BLaER1 (cell line): Measurements from ENCODE around the gene NBR1.
"Not testable (repeated sequence)": the region's sequence is repeated elsewhere in the genome, so short reads cannot be mapped to it uniquely, and the experiment has no call there.

Experiments
- H3K27ac ChIP-seq: shearing (Covaris generic); formaldehyde crosslinking; 2 replicates; pipeline ENCODE4 v1.8.1; 2022
- H3K27me3 ChIP-seq: shearing (Covaris generic); formaldehyde crosslinking; 2 replicates; pipeline ENCODE4 v1.8.1; 2022
- H3K36me3 ChIP-seq: shearing (Covaris generic); formaldehyde crosslinking; 2 replicates; pipeline ENCODE4 v1.8.1; 2022
- H3K4me1 ChIP-seq: shearing (Covaris generic); formaldehyde crosslinking; 2 replicates; pipeline ENCODE4 v1.8.1; 2022
- H3K4me2 ChIP-seq: shearing (Covaris generic); formaldehyde crosslinking; 2 replicates; pipeline ENCODE4 v1.8.1; 2022
- H3K4me3 ChIP-seq: shearing (Covaris generic); formaldehyde crosslinking; 2 replicates; pipeline ENCODE4 v1.8.1; 2022
- H3K9ac ChIP-seq: shearing (Covaris generic); formaldehyde crosslinking; 2 replicates; pipeline ENCODE4 v1.8.1; 2022
- H3K9me3 ChIP-seq: shearing (Covaris generic); formaldehyde crosslinking; 2 replicates; pipeline ENCODE4 v1.8.1; 2022
- H4K20me1 ChIP-seq: shearing (Covaris generic); formaldehyde crosslinking; 2 replicates; pipeline ENCODE4 v1.8.1; 2022
- Cebpa-rat ChIP-seq: shearing (Covaris generic); IDR thresholded peaks from 2 replicates; pipeline ENCODE4 v1.8.1; 2022

Gene NBR1, protein sequence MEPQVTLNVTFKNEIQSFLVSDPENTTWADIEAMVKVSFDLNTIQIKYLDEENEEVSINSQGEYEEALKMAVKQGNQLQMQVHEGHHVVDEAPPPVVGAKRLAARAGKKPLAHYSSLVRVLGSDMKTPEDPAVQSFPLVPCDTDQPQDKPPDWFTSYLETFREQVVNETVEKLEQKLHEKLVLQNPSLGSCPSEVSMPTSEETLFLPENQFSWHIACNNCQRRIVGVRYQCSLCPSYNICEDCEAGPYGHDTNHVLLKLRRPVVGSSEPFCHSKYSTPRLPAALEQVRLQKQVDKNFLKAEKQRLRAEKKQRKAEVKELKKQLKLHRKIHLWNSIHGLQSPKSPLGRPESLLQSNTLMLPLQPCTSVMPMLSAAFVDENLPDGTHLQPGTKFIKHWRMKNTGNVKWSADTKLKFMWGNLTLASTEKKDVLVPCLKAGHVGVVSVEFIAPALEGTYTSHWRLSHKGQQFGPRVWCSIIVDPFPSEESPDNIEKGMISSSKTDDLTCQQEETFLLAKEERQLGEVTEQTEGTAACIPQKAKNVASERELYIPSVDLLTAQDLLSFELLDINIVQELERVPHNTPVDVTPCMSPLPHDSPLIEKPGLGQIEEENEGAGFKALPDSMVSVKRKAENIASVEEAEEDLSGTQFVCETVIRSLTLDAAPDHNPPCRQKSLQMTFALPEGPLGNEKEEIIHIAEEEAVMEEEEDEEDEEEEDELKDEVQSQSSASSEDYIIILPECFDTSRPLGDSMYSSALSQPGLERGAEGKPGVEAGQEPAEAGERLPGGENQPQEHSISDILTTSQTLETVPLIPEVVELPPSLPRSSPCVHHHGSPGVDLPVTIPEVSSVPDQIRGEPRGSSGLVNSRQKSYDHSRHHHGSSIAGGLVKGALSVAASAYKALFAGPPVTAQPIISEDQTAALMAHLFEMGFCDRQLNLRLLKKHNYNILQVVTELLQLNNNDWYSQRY

DNA sequence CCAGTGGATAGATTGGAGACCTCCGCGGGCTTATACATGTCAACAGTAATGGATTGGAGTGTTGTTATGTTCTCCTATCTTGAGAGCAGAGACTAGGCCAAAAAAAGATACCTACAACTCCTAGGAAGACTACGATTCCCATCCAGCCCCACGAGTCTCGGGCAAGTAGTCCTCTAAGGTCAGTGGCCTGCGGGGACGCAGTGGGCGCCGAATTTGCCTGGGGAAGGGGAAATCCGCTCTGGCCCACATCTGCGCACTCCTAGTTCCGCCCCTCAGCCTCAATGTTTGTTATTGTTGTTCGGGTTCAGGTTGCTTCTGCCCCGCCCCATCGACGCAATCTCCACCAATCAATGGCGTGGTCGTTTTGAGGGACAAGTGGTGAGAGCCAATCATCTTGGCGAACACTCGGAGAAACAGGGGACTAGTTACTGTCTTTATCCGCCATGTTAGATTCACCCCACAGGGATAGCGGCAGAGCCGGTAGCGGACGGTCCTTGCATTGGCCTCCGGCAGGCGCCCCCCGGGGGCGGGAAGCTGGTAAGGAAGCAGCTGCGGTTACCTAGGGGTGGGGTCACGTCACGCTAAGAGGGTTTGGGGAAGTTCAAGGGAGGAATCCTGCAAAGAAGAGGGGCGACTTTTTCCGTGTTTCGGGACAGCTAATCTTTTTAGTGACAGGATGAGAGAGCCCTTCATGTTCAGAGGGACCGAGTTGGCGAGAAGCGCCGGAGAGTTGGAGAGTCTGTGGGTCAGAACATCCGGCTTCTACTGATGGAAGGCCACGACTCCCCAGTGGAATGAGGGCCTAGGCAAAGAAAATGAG, at the start of gene NBR1:
NBR1 (plus strand) TSS at position 449 of the 820 bp plus-strand sequence. CDS start 4,586 bp downstream, outside the sequence.
- Histone ChIP-seq H4K20me1 (peaks cover 7% of the 10 kb centered on the region; the same call in 1 of the 2 replicates), H3K27ac (peak within 1 kb of the TSS; percentile 93), H3K36me3 (peaks cover 17% of the 10 kb centered on the region), H3K27me3 (no peaks in the 10 kb centered on the region), H3K9me3 (no peaks in the 10 kb centered on the region), H3K4me2 (peak within 1 kb of the TSS; percentile 97), H3K9ac (peak within 1 kb of the TSS; percentile 88), H3K4me1 (peaks cover 30% of the 10 kb centered on the region), H3K4me3 (peak within 1 kb of the TSS; percentile 83)
- no peak for TF ChIP-seq Cebpa-rat

DNA sequence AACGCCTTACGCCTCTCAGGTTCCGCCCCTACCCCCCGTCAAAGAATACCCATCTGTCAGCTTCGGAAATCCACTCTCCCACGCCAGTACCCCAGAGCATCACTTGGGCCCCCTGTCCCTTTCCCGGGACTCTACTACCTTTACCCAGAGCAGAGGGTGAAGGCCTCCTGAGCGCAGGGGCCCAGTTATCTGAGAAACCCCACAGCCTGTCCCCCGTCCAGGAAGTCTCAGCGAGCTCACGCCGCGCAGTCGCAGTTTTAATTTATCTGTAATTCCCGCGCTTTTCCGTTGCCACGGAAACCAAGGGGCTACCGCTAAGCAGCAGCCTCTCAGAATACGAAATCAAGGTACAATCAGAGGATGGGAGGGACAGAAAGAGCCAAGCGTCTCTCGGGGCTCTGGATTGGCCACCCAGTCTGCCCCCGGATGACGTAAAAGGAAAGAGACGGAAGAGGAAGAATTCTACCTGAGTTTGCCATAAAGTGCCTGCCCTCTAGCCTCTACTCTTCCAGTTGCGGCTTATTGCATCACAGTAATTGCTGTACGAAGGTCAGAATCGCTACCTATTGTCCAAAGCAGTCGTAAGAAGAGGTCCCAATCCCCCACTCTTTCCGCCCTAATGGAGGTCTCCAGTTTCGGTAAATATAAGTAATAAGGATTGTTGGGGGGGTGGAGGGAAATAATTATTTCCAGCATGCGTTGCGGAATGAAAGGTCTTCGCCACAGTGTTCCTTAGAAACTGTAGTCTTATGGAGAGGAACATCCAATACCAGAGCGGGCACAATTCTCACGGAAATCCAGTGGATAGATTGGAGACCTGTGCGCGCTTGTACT, 45.7 kb upstream of the NBR1 start, which contains the start of gene BRCA1:
BRCA1 (minus strand) TSS at position 232 of the 834 bp plus-strand sequence. CDS start 1,268 bp downstream, outside the sequence.
- peak within 1 kb of the TSS; percentile 85 for H3K9ac ChIP-seq
- peak within 1 kb of the TSS; percentile 84 for H3K4me3 ChIP-seq
- H3K36me3 ChIP-seq: peaks cover 38% of the 10 kb centered on the region
- H3K4me2 ChIP-seq: peak within 1 kb of the TSS; percentile 88
- H3K9me3 ChIP-seq: peaks cover 7% of the 10 kb centered on the region; the same call in 1 of the 2 replicates
- no peaks in the 10 kb centered on the region for H4K20me1 ChIP-seq
- peaks cover 44% of the 10 kb centered on the region for H3K4me1 ChIP-seq
- peak; percentile 66 for TF ChIP-seq Cebpa-rat
- H3K27me3 ChIP-seq: no peaks in the 10 kb centered on the region
- peak within 1 kb of the TSS; percentile 78 for H3K27ac ChIP-seq

DNA sequence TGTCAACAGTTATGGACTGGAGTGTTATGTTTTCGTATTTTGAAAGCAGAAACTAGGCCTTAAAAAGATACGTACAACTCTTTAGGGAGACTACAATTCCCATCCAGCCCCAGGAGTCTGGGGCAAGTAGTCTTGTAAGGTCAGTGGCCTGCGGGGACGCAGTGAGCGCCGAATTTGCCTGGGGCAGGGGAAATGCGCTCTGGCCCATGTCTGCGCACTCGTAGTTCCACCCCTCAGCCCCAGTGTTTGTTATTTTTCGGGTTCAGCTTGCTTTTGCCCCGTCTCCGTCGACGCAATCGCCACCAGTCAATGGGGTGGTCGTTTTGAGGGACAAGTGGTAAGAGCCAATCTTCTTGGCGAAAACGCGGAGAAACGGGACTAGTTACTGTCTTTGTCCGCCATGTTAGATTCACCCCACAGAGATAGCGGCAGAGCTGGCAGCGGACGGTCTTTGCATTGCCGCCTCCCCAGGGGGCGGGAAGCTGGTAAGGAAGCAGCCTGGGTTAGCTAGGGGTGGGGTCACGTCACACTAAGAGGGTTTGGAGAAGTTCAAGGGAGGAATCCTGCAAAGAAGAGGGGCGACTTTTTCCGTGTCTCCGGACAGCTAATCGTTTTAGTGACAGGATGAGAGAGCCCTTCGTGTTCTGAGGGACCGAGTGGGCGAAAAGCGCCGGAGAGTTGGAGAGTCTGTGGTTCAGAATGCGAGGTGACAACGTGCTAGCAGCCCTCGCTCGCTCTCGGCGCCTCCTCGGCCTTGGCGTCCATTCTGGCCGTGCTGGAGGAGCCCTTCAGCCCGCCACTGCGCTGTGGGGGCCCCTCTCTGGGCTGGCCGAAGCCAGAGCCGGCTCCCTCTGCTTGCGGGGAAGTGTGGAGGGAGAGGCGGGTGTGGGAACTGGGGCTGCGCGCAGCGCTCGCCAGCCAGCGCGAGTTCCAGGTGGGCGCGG, 44.8 kb upstream of the NBR1 start:
- Histone ChIP-seq H3K27ac (peak overlapping the region; percentile 65), H4K20me1 (no peaks in the 10 kb centered on the region), H3K27me3 (no peaks in the 10 kb centered on the region), H3K4me2 (peak overlapping the region; percentile 85), H3K36me3 (peaks cover 30% of the 10 kb centered on the region), H3K9me3 (peaks cover 7% of the 10 kb centered on the region; the same call in 1 of the 2 replicates), H3K9ac (peak overlapping the region; percentile 85), H3K4me1 (peaks cover 44% of the 10 kb centered on the region), H3K4me3 (peak overlapping the region; percentile 84)
- no peak for TF ChIP-seq Cebpa-rat

DNA sequence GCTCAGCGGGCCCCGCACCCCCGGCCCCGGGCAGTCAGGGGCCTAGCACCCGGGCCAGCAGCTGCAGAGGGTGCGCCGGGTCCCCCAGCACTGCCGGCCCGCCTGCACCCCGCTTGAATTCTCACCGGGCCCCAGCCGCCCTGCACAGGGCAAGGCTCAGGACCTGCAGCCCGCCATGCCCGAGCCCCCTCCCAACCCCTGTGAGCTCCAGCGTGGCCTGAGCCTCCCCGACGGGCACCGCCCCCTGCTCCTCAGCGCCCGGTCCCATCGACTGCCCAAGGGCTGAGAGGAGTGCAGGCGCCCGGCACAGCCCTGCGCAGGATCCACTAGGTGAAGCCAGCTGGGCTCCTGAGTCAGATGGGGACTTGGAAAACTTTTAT, 44.1 kb upstream of the NBR1 start:
- no peak for TF ChIP-seq Cebpa-rat
- Histone ChIP-seq H3K4me1 (peaks cover 44% of the 10 kb centered on the region), H3K36me3 (peaks cover 27% of the 10 kb centered on the region), H3K4me3 (no peak overlapping the region), H3K4me2 (peak overlapping the region; percentile 85; the same call in 1 of the 2 replicates), H4K20me1 (no peaks in the 10 kb centered on the region), H3K9ac (no peak overlapping the region), H3K27me3 (no peaks in the 10 kb centered on the region), H3K9me3 (peaks cover 7% of the 10 kb centered on the region; the same call in 1 of the 2 replicates), H3K27ac (no peak overlapping the region)

DNA sequence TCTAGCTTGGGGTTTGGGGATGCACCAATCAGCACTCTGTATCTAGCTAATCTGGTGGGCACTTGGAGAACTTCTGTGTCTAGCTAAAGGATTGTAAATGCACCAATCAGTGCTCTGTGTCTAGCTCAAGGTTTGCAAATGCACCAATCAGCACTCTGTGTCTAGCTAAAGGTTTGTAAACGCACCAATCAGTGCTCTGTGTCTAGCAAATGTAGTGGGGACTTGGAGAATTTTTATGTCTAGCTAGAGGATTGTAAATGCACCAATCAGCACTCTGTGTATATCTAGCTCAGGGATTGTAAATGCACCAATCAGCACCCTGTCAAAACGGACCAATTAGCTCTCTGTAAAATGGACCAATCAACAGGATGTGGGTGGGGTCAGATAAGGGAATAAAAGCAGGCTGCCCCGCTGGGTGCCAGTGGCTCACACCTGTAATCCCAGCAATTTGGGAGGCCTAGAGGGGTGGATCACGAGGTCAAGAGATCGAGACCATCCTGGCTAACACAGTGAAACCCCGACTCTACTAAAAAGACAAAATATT, 43.6 kb upstream of the NBR1 start:
- H4K20me1 ChIP-seq, H3K9ac ChIP-seq: not testable (repeated sequence)

DNA sequence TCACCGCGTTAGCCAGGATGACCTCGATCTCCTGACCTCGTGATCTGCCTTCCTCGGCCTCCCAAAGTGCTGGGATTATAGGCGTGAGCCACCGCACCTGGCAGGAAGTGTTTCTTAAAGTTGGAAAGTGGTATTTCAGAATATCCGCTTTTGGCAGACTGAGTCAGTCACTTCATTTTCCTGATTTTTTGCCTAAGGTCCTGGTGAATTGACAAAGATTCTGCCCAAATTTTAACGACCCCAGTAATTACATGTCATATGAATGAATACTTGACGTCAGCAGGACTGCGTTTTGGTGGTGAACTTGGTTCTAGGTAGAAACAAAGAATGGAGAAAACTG, 41.4 kb upstream of the NBR1 start:
- Histone ChIP-seq H3K4me2 (peak overlapping the region; percentile 68), H3K4me1 (peaks cover 43% of the 10 kb centered on the region), H3K9me3 (peaks cover 7% of the 10 kb centered on the region; the same call in 1 of the 2 replicates), H3K27ac (peak overlapping the region; percentile 56), H3K4me3 (no peak overlapping the region), H3K36me3 (peaks cover 38% of the 10 kb centered on the region), H4K20me1 (no peaks in the 10 kb centered on the region), H3K9ac (peak overlapping the region; percentile 30; the same call in 1 of the 2 replicates), H3K27me3 (no peaks in the 10 kb centered on the region)
- TF ChIP-seq Cebpa-rat: no peak

More for the DNA sequence above, 43.6 kb upstream of the NBR1 start:
- H3K4me1 ChIP-seq: peaks cover 44% of the 10 kb centered on the region
- H3K4me2 ChIP-seq, H3K4me3 ChIP-seq, H3K27ac ChIP-seq, H3K9me3 ChIP-seq, H3K27me3 ChIP-seq: not testable (repeated sequence)
- H3K36me3 ChIP-seq: peaks cover 28% of the 10 kb centered on the region

DNA sequence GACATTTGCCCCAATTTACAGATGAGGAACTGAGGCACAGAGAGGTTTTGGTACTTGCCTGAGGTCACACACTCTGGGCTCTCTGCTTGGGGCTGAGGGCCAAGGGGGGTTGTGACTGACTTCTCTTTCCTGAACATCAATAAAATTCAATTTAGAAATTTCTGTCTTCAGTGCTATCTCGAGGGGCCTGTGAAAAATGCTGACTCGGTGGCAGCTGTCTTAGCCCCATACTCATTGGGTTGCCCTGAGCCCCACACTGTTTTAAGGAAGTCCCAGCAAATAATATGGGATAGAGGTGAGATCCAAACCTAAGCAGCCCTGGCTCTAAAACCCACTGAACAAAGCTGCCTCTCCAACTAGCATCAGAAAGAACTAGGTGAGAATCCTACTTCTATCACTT, 38.9 kb upstream of the NBR1 start:
- H3K9me3 ChIP-seq: peaks cover 2% of the 10 kb centered on the region; the same call in 1 of the 2 replicates
- no peak overlapping the region for H3K27ac ChIP-seq
- no peaks in the 10 kb centered on the region for H3K27me3 ChIP-seq
- H3K4me3 ChIP-seq: no peak overlapping the region
- H3K36me3 ChIP-seq: peaks cover 51% of the 10 kb centered on the region
- no peak overlapping the region for H3K9ac ChIP-seq
- H4K20me1 ChIP-seq: no peaks in the 10 kb centered on the region
- peaks cover 46% of the 10 kb centered on the region for H3K4me1 ChIP-seq
- TF ChIP-seq Cebpa-rat: no peak
- no peak overlapping the region for H3K4me2 ChIP-seq

DNA sequence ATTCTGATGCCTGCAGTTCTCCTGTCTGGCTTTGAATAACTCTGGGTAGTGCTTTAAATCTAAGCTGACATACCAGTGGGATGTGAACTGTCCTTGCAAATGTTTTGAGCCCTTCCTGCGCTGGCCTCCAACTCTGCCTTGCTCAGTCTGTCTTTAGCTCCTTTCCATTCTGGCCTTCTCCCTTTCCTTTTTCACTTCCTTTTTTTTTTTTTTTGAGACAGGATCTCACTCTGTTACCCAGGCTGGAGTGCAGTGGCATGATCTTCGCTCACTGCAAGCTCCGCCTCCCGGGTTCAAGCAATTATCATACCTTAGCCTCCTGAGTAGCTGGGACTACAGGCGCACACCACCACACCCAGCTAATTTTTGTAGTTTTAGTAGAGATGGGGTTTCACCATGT, 37.6 kb upstream of the NBR1 start:
- peaks cover 46% of the 10 kb centered on the region for H3K4me1 ChIP-seq
- peaks cover 42% of the 10 kb centered on the region for H3K36me3 ChIP-seq
- not testable (repeated sequence) for H3K9ac ChIP-seq, H3K4me3 ChIP-seq, H3K27me3 ChIP-seq, H4K20me1 ChIP-seq, H3K9me3 ChIP-seq
- H3K27ac ChIP-seq: peak overlapping the region; percentile 7; the same call in 1 of the 2 replicates
- H3K4me2 ChIP-seq: peak overlapping the region; percentile 34
